Sigmoid colon (tissue), 4 donors: ENCODE data around the gene SLC15A3.

Experiments
- CTCF ChIP-seq, 4 experiments: fragments of 450-650 bp in 3 of 4; fragments of 200-600 bp in 1 of 4; IDR thresholded peaks; one replicate each; pipeline ENCODE4 v1.5.1; 2016 to 2019; ENCODE audit warnings: antibody characterized with exemption in 4 of 4, mild to moderate bottlenecking in 3 of 4, moderate library complexity in 2 of 4
- POLR2AphosphoS5 ChIP-seq, 4 donors: sonication (generic); formaldehyde crosslinking; IDR thresholded peaks; one replicate each; pipeline ENCODE4 v1.6.1; 2017; ENCODE audit warnings: antibody characterized with exemption in 4 of 4

GRCh38 chr11:60938500-60938899 is 13.5 kb downstream of the SLC15A3 start:
- TF ChIP-seq CTCF (IDR thresholded peaks at IDR 0.05) (no peak), POLR2AphosphoS5 (IDR thresholded peaks at IDR 0.05) (no peak)
